Hematopoietic multipotent progenitor cell treated with erythropoietin and hydrocortisone succinate and interleukin-3 and kit ligand, for 6 days (in vitro differentiated cells): Measurements from ENCODE around the gene SAMD1.
A peak's percentile ranks its signal among the peaks of the same experiment; 100 is the strongest.

Experiments used
- DNase-seq: peaks from one replicate; pipeline ENCODE4 v3.0.0-alpha.2; 2015

SAMD1 gene

DNA sequence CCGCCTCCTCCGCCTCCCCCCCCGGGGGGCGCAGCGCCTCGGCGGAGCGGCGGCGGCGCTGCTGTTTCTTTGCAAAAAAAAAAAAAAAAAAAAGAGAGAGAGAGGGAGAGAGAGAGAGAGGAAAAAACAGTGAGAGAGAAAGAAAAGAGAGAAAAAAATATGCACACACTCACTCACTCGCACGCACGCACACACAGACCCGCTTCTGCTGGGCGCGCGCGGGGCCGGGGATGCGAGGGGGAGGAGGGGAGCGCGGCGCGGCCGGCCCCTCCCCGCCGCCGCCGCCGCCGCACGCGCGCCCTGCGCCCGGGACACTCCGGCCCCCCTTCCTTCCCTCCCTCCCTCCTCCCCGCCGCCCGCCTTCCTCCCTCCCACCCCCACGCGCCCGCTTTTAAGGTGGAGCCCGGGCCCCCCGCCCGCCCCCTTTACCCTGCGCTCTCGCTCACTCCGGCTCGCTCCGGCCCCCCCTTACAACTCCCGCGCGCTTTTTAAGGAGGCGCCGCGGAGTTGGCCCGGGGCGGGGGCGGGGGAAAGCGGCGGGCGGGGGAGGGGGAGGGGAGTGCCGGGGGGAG lies at the start of gene SAMD1:
Gene SAMD1 (minus strand): TSS at position 243 of the 572 bp plus-strand sequence.
- DNase-seq, result peak; percentile 94

DNA sequence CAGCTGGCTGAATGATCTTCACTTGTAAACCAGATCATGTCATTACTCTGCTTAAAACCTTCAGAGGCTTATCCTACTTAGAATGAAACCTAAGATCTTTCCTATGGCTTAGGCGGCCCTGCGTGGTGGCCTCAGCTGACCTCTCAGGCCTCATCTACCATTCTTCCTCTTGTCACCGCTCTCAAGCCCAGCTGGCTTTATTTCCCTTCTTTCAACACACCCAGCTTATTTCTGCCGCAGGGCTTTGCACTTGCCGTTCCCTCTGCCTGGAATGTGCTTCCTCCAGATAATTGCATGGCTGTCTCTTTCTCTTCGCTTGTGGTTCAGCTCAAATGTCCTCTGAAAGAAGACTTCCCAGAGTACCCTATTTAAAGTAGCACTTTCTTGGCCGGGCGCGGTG lies 49.4 kb upstream of the SAMD1 start:
- DNase-seq, result peak; percentile 49

DNA sequence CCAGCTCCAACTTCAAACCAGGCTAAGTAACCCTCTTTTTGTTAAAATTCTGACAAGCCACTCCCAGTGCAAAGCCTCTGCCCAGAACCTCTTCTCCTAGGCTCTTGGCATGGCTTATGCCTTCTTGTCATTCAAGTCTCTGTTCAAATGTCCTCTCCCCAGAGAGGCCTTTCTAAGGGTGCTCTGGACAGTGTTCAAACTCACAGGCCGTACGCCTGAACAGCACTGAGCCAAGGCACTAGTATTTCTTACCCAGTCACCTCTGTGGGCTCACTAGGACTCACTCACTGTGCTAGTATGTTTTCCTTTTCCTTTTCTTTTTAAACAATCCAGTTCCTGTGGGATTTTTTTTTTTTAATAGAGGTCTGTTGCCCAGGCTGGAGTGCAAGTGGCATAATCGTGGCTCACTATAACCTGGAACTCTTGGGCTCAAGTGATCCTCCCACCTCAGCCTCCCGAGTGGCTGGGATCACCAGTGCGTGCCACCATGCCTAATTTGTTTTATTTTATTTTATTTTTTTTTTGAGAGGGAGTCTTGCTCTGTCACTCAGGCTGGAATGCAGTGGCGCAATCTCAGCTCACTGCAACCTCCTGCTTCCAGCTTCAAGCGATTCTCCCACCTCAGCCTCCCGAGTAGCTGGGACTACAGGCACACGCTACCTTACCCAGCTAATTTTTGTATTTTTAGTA lies 48.2 kb upstream of the SAMD1 start:
- no peak for DNase-seq

DNA sequence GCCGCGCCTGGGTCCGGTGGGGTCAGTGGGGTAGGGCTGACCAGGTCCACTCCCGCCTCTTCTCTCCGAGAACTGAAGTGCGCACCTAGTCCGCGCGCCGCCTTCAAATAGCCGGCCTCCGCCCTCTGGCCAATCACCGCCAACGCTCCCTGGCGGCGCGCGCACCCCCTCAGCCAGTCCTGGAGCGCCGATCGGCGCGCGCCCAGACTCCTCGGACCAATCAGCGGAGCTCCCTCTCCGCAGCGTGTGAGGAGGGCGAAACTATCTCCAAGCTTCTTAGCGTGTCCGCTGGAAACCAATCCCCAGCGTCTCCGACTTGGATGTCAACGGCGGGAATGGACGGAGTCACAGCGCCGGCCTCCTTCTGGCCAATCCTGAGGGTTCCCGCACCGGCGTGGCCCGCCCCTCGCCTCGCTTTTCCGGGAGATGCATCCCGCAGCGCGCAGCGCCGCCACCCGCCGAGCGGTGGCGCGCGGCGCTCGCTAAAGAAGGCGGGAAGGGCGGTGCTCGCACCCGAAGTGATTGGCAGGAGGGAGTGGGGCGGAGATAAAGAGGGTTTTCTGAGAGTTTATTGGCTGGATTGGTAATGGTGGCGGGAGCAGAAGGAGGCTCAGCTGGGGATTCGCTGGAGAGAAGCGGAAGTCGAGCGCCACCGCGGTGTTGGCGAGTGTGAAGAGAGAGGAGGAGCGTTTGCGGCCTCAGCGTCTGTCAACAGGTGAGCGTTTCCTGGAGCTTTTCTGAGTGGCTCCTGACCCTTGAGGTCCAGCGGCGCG lies 46.1 kb upstream of the SAMD1 start, which contains the start of gene ASF1B:
Gene ASF1B (minus strand): TSS at position 81 of the 773 bp plus-strand sequence. CDS start 133 bp downstream, outside the sequence.
- peak; percentile 100 for DNase-seq

DNA sequence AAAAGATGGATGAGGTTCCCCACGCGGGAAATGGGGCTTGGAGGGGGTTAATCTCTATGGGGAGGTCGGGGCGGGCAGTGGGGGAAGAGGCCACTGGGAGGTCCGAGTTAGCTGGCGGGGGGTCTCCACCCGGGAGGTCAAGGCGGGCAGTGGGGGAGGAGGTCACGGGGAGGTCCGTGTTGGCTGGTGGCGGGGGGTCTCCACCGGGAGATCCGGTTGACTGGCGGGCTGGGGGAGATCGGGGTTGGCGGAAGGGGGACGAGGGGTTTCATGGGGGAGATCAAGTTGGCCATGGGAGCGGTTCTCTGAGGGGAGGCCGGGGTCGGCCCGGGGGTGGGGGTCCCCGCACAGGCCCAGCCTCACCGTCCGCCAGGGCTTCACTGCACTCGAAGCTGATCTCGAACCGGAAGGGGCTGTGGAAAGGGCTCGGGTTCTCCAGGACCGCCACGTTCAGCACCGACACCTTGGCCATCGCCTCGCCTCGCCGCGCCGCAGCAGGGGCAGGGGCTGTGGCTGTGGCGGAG lies 45.5 kb upstream of the SAMD1 start:
- no peak for DNase-seq

DNA sequence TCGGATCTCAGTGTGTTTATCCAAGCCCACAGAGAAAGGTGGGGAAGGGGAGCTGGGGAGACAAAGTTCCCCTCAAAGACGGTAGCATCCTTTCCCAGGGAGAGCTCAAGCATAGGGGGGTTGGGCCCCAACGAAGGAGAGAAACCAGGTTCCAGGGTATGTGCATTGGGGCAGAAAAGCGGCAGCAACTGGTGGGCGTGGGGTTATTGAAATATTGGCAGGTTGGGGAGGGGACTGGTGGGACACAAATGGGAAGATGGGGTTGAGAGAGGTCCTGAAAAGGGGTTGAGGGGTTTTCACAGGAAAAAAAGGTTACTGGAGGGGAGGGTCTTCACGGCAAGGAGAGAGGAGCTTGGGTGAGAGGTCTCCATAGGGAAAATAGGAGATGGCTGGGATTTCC lies 44.8 kb upstream of the SAMD1 start:
- no peak for DNase-seq

DNA sequence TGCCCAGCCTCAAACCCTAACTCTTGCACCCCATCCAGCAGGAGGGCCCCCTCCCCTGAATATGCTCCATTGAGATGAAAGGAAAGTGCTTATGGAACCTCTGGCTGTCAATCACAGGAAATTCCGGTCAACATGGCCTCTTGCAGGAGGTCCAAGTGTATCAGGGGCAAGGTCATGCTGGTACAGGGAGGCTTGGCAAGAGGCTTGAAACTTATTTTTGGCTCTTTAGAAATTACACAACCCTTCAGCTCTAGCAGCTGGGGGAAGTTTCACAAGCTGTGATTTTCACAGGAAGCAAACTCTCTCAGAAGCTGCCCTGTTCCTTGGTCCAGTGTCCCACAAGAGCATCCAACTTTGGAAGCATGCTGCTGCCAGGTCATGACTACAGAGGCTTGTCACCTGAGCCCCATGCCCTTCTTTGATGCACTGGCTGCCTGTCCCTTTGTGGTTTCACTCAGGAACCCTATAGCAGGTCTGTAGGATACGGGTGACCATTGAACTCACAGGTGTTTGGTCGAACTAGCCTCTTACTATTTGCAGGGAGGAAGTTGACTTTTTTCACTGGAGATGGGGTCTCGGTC lies 37.5 kb upstream of the SAMD1 start:
- no peak for DNase-seq

DNA sequence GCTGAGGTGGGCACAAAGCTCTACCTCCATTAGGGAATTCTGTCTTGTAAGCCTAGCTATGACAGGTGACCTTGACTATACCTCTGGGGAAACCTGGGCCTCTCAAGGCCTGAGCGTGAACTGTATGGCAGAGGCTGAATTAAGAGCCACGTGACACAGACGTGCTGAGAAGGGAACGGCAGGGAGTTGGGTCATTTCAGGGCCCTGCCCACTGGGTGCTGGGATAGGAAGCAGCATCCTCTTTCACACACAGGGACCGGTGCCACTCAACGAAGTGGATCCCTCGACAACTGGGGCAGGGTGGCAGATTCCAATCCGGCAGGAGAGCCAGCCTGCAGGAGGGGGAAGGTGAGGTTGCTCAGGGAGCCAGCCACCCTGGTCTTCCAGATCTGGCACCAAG lies 36.6 kb upstream of the SAMD1 start:
- no peak for DNase-seq

DNA sequence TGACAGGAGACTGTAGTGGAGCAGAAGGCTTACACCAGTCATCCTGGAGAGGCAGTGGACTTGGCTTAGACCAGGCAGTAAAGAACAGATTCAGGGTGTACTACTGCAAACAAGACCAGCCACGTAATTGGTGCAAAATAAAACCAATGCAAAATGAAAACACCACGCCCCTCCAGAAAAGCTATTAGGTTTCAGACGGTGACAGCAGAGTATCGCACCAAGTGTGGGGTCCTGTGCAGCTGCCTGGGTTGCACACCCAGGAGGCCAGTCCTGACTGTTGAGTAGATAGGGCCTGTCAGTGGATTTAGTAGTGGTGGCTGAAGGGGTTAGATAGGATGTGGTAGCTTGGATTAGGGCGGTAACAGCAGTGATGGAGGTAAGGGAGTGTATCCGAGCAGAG lies 32.4 kb upstream of the SAMD1 start:
- no peak for DNase-seq

DNA sequence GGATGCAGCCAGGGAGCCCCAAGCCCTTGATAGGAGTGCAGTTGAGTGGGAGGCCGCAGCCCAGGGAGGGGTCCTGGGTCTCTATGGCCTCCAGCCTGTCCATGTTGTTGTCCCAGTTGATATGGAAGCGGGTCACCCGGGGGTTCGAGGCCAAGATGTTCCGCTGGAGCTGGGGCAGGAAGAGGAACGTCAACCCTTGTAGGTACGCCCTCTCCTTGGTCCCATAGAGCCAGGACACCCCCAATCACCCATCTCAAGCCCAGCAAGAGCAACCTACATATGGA lies 29.9 kb upstream of the SAMD1 start:
- no peak for DNase-seq

DNA sequence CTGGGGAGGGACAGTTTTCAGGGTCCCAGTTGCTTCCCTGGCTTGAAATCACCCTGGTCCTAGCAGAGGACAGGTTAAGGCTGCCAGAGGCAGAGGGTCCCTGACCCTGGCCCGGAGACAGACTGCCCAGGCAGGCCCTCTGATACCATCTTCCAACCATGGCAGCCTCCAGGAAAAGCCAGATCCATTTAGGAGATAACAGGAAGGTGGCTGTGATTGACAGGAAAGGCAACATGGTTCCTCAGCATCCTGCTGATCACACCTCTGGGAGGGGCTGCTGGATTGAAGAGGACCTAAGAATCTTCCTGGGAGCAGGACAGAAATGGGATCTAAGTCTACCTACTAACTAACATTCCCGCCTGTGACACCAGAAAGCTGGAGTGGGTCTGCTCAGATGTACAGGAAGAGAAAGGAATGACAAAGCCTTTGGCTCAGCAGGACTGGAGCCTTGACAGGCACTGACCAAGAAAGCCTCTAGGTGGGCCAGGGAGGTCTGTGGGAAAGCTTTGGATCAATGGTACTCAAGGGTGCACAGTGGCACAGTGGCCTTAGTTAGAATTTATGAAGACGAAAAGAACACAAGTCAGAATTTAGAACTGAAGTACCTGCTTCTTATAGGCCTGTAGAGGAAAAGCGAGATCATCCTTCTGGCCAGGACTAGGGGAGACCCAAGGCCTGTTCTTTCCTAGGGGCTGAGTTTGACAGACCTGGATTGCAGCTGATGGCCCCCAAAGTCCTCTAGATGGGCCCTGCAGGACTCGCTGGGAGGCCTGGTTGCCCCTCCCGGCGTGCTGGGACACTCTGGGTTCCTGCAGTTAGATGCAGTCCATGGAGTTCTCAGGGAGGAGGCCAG lies 29.3 kb upstream of the SAMD1 start:
- no peak for DNase-seq

DNA sequence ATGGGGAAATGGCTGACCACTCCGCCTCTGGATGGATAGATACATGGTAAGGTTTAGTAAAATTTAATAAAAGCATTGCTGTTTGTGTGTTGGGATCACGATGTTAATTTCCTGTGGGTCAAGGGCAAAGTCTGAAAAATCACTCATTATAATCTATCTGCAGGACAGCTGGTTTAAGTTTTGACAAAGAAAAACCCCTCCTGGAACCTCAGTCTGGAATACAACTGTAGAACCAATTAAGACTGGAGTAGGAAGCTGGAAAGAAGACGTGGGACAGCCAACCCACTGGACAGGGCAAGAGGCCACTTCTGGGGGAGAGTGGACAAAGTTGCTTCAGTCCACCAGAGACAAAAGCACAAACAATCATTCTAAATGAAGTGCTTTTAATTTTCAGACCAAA lies 28.6 kb upstream of the SAMD1 start:
- no peak for DNase-seq

DNA sequence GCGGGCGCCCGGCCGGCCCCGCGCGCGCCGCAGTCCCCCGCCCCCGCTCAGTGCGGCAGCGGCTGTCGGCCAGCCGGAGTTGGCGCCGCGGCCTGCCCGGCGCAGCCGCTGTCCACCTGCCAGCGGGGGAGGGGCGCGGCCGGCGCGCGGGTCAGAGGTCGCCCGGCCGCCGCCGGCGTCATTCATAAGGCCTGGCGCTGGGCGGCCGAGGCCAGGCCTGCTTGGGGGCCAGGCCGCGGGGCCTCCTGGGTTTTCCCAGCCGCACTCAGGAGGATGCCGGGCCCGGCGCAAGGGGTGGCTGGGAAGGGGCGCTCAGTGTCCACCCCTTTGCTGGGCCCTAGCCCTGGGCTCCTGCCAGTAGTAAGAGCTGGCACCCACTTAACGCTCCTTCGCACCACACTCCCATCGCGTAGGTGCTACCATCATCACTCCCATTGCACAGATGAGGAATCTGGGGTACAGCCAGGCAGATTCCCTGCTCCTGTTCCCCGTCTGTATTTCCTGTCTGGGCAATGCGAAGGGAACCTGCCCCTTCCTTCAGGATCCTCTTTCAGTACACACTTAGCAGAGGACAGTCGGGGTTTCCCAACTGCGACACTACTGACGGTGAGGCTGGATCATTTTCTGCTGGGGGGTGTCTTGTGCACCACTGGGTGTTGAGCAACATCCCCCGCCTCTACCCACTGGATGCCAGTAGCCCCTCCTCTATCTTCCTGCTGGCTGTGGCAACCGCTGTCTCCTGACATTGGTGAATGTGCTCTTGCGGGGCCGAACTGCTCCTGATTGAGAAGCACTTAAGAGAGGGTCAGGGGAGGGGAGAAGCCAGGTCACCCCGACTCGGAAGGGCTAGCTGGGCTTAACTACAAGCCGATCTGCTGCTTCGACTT lies 27.9 kb upstream of the SAMD1 start:
- DNase-seq, result peak; percentile 79

DNA sequence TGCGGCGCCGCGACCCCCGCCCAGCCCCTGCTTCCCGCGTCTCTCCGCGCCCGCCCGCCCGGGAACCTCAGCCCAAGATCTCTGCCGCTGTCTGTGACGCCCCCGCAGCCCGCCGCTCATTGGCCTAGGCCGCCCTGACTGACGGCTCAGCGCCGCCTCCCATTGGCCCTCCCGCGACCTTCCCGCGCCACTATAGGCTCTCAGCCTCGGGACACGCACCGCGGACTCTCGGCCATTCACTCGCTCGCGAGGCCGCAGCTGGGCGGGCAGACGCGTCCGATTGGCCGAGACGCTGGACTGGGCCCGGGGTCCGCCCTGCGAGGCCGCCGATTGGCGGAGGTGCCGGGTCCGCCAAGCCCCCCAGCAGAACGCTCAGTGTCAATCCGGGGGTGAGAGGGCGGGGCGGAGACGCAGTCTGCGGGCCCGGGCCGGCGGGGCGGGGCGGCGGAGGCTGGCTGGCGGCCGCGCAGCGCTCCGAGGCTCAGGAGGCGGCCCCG lies 27.2 kb upstream of the SAMD1 start, which contains the start of gene PRKACA:
Gene PRKACA (minus strand): TSS at position 95 of the 497 bp plus-strand sequence. CDS start 215 bp downstream, outside the sequence.
- DNase-seq, result peak; percentile 99

DNA sequence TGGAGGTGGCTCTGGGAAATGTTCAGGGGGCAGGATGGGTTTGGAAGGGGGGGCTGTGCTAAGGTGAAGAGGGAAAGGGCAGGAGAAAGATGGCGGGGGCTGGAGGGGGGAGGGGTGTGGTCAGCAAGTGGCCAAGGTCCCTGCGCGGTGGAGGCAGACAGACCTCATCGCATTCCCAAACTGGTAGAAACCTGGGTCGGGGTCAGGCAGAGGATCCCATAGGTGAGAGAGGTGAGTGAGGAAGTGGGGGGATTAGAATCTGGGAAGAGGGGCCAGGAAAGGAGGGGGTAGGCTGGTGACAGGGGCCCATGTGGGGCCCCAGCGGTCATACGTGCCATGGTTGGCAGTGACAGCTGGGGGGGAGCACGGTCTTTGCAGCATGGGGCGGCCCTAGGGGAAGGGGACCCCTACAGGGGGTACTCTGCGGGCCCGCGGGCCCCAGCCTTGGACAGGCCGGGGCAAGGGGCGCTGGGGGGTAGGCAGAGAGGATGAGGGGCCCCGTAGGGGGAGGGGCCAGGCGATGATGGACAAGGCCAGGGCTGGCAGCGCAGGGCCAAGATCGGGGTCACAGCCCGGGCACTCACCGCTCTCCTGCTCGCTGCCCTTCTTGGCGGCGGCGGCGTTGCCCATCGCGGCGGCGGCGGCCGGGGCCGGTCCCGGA lies 26.5 kb upstream of the SAMD1 start:
- DNase-seq, result no peak

DNA sequence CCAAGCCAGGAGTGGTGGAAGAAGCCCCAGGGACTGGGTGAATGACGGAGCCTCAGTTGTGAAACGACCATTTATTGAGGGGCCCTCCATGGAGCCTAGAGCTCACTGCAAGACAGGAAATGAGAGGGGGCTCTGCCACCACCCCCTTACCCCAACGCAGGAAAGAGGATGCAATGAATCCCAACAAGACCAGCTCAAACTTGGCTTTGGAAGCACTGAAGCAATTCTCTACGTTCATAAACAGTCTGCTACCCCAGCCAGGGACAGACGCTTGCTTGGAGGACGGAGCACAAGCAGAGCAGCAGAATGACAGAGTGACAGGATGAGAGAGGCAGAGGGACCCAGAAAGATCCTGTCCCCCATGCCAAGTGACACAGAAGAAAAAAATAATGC lies 26.0 kb upstream of the SAMD1 start:
- DNase-seq, result no peak

DNA sequence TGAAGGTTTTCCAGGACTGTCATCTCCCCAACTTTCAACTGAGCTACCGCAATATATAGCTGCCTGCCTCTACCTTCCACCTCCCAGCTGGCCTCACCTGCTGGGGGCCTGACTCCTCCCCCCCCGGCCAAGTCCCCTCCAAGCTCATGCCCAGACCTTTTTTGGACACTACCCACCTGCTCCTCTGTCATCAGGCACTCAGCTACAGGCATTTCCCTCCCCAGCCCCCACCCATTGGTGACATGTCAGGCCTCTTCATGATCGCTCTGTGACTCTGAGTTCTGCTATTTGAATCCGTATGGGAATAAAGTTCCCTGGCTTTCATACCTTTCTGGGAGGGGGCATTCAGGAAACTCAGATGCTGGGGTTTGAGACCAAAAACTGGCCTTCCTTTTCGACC lies 25.2 kb upstream of the SAMD1 start:
- DNase-seq, result no peak

DNA sequence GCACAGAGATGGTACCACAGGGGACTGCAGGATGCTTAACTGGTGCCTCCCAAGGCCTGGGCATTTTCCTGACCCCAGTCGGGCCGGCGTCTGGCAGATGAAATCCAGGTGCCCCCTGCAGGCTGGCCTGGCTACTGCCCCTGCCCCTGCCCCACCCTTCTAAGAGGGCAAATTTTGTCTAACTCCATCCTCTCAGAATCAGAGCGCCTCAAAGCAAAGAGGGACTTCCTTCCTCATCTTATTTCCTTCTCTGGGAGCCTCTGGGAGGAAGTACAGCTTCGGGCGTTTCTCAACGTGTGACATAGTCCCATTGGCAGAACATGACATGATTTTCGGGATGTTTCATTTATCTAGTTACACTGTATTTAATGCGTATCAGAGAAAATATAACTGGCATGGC lies 24.3 kb upstream of the SAMD1 start:
- peak; percentile 76 for DNase-seq

DNA sequence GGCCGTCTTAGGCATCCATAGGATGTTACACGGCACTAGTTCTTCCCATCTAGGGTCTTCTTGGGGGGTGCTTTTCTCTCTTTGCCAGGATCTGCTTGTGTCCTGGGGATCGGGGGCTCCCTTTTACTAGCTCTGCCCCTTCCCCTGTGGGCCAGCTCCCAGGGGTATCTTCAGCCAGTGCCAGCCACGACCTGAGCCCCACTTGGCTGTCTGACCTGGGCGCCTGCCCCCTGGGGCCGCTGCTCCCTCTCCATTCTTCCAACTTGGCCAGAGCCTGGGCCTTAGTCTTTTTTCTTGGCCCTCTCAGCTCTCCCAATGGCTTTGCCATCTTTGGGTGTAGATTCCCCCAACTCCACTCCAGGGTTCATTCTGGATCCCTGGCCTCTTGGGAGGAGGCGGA lies 23.9 kb upstream of the SAMD1 start:
- no peak for DNase-seq

DNA sequence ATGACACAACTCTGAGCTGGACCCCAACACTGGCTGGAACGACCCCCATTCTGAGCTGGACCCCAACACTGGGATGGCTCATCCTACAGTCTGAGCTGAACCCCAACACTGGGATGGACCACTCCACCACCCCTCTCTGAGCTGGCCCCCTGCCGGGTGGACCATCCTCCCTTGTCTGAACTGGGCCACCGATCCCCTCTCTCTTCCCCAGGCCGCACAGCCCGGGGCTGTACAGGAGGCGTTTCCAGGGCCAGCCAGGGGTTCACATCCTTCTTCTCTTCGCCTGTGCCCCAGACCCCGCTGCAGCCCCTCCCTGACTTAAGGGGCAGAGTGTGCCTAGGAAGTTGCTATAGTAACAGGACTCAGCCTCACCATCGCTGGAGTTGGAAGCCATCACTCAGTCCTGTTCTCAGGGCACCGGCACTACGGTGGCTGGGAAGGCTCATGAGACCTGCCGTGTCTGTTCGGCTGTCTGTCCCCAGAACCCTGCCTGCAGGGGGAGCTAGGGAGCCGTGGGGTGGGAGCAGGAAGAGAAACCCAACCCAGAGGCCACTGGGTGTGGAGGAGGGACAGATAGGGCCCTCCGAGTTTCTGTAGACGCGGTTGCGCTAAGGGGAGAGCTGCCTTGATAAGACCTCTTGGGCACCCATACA lies 23.3 kb upstream of the SAMD1 start:
- peak; percentile 71 for DNase-seq
